Fibroblast of lung (primary cell): ENCODE measurements around the gene MED31. TPM values are rescaled to one million over a fixed set of nuclear protein-coding genes. Genes with fewer than 3 reads are reported as not detected.

Source experiments
- DNase-seq, 2 donors: peaks; one replicate each; pipeline versions ENCODE4 v3.0.0 to v3.0.0-alpha.2; 2010; ENCODE audit warnings: low read depth in 2 of 2
- H2AFZ ChIP-seq: 2 replicates; pipeline ENCODE4 v1.5.1; 2012; ENCODE audit warnings: low read length, control low read depth, inconsistent platforms
- H3K27ac ChIP-seq: 2 replicates; pipeline ENCODE4 v1.5.1; 2011; ENCODE audit warnings: low read length, control low read depth; ENCODE audit not compliant: insufficient read depth
- H3K27me3 ChIP-seq: 2 replicates; pipeline ENCODE4 v1.5.1; 2011; ENCODE audit warnings: mild to moderate bottlenecking, low read length; ENCODE audit not compliant: control insufficient read depth, insufficient read depth
- H3K36me3 ChIP-seq: 2 replicates; pipeline ENCODE4 v1.5.1; 2011; ENCODE audit warnings: low read length; ENCODE audit not compliant: control insufficient read depth, insufficient read depth
- H3K4me1 ChIP-seq: 2 replicates; pipeline ENCODE4 v1.5.1; 2011; ENCODE audit warnings: low read length; ENCODE audit not compliant: control insufficient read depth, insufficient read depth; ENCODE audit errors: extremely low read depth
- H3K4me2 ChIP-seq: 2 replicates; pipeline ENCODE4 v1.5.1; 2011; ENCODE audit warnings: low read length, control low read depth; ENCODE audit not compliant: insufficient read depth; ENCODE audit errors: extremely low read depth
- H3K4me3 ChIP-seq, 4 experiments: fragments of 200-600 bp in 1 of 4; sonication (generic) in 1 of 4; replicated peaks in 1 of 4; 2 replicates each; pipeline ENCODE4 v1.5.1; 2011 to 2016; ENCODE audit warnings: low read length in 4 of 4, low read depth in 3 of 4, mild to moderate bottlenecking in 3 of 4, control low read depth in 2 of 4, inconsistent platforms in 1 of 4, mixed read lengths in 1 of 4; ENCODE audit not compliant: insufficient read depth in 1 of 4; ENCODE audit errors: control extremely low read depth in 1 of 4
- H3K79me2 ChIP-seq: 2 replicates; pipeline ENCODE4 v1.5.1; 2012; ENCODE audit warnings: mild to moderate bottlenecking, low read length, inconsistent platforms; ENCODE audit not compliant: control insufficient read depth, insufficient read depth
- H3K9ac ChIP-seq: 2 replicates; pipeline ENCODE4 v1.5.1; 2011; ENCODE audit warnings: mild to moderate bottlenecking, low read length, control low read depth; ENCODE audit not compliant: insufficient read depth
- H3K9me3 ChIP-seq: 2 replicates; pipeline ENCODE4 v1.5.1; 2012; ENCODE audit warnings: low read depth, low read length; ENCODE audit not compliant: control insufficient read depth, insufficient read depth
- H4K20me1 ChIP-seq: 2 replicates; pipeline ENCODE4 v1.5.1; 2011; ENCODE audit warnings: low read length; ENCODE audit not compliant: control insufficient read depth, insufficient read depth; ENCODE audit errors: extremely low read depth
- EZH2 ChIP-seq: IDR thresholded peaks from 2 replicates; pipeline ENCODE4 v1.5.1; 2012; ENCODE audit warnings: low read length, control low read depth, mild to moderate bottlenecking; ENCODE audit errors: missing control alignments
- polyA plus RNA-seq, 2 donors: library from polyadenylated mRNA; depleted of rRNA in 1 of 2; stranded (reverse) in 1 of 2; unstranded in 1 of 2; fragments of >200 nt; gene quantifications; 2 replicates each; pipeline ENCODE4 v1.2.1, GENCODE V29; 2011 to 2012; ENCODE audit warnings: missing spikeins in 1 of 2
- total RNA-seq: library from RNA; depleted of rRNA; stranded (reverse); fragments of >200 nt; gene quantifications from 2 replicates; pipeline ENCODE4 v1.2.1, GENCODE V29; 2014
- TF ChIP-seq, protein P1 (sequence below), 2 donors: IDR thresholded peaks in 1 of 2; conservative IDR thresholded peaks in 1 of 2; 1 replicate in 1 of 2; 2 replicates in 1 of 2; pipeline ENCODE4 v1.5.1; 2011 to 2012; ENCODE audit warnings: low read length in 2 of 2, control low read depth in 1 of 2, inconsistent platforms in 1 of 2, low read depth in 1 of 2, mild to moderate bottlenecking in 1 of 2

MED31 gene
- total and polyA plus RNA-seq, 2 donors (not counting 1 experiment from before 2014, with no cell fraction given): 10.6 to 17.0 TPM

DNA sequence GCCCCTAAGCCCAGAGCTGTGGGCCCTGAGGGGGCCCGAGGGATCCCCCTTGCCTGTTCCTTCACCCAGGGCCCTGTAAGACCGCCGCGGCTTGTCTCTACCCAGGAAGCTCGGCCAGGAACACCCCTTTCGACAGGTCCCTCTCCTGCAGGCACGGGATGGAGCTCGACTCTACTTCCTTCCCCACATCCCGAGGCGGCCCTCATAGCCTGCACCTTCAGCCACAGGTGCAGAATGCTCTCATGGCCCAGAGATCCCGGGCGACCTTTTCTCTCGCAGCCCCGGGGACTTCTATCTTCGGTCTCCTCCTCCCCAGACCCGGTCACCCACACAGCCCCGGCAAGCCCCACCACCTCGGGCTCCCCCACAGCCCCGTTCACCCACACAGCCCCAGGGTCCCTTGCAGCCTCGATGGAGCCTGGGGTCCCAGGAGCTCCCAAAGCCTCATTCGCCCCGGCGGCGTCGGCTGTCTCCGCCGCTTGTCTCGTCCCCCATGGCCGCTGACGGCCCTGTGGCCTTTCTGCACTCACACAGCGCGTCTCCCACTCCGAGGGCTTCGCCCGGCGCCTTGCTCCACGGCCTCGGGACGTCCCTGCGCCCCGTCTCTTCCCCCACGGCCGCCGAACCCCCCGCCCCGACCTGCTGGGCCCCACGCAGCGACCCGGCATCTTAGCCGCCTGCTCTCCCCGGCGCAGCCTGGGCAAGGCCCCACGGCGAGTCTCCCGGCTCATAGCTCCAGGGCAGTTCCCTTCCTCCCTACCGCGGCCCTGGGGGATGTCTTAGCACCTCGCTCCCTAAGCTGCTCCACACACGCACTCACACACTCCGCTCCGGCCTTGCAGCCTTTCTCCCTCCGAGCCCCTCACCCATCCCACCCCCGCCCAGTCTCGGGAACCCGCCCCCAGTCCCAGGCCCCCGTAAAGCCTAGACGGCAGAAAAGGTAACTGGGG lies 11.5 kb downstream of the MED31 start:
- H3K4me1 ChIP-seq: peaks cover 9% of the 10 kb centered on the region
- TF ChIP-seq, protein P1, sequence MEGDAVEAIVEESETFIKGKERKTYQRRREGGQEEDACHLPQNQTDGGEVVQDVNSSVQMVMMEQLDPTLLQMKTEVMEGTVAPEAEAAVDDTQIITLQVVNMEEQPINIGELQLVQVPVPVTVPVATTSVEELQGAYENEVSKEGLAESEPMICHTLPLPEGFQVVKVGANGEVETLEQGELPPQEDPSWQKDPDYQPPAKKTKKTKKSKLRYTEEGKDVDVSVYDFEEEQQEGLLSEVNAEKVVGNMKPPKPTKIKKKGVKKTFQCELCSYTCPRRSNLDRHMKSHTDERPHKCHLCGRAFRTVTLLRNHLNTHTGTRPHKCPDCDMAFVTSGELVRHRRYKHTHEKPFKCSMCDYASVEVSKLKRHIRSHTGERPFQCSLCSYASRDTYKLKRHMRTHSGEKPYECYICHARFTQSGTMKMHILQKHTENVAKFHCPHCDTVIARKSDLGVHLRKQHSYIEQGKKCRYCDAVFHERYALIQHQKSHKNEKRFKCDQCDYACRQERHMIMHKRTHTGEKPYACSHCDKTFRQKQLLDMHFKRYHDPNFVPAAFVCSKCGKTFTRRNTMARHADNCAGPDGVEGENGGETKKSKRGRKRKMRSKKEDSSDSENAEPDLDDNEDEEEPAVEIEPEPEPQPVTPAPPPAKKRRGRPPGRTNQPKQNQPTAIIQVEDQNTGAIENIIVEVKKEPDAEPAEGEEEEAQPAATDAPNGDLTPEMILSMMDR (conservative IDR thresholded peaks at IDR 0.05 in 1 of 2, IDR thresholded peaks at IDR 0.05 in 1 of 2; ENCODE audit: low read depth in 1 of 2, low read length in 2 of 2): no peak
- TF ChIP-seq EZH2: no peak
- peaks cover 39% of the 10 kb centered on the region for H3K79me2 ChIP-seq
- peak; percentile 44 to 51 for DNase-seq
- no peaks in the 10 kb centered on the region for H3K27me3 ChIP-seq
- peaks cover 8% of the 10 kb centered on the region for H3K36me3 ChIP-seq
- H3K4me3 ChIP-seq: peak overlapping the region; percentile 58 to 97 (median 90)
- peak overlapping the region; percentile 96 for H3K4me2 ChIP-seq
- no peaks in the 10 kb centered on the region for H4K20me1 ChIP-seq
- peak overlapping the region; percentile 93 for H3K27ac ChIP-seq
- peak overlapping the region; percentile 94 for H3K9ac ChIP-seq
- H3K9me3 ChIP-seq: no peaks in the 10 kb centered on the region
- peak overlapping the region; percentile 99 for H2AFZ ChIP-seq

DNA sequence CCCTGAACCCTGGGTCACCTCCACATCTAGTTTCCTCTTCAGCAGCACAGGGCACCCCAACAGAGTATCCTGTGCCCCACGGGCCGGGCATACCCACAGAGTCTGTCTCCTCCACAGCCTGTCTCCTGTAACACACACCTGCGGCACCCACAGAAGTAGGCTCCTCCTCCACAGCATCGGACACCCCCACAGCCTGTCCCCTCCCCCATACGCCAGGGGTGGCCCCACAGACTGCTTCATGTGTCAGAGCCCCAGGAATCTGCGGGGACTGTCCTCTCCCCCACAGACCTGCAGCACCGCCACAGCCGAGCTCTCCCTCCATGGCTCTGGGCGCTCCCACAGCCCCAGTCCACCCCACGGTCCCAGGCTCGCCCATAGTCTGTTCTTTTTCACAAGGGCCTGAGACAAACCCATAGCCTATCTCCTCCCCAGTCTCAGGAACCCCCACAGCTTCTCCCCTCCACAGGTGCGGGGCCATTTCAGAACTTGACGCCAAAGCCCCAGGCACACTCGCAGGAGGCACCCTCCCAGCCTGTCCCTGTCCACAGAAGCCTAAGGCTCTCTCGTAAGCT lies 12.3 kb downstream of the MED31 start:
- Histone ChIP-seq H3K4me1 (peaks cover 9% of the 10 kb centered on the region), H3K9ac (peak overlapping the region; percentile 94), H3K4me3 (peak overlapping the region; percentile 58 to 97 (median 90)), H3K27me3 (no peaks in the 10 kb centered on the region), H3K36me3 (peaks cover 7% of the 10 kb centered on the region), H3K4me2 (peak overlapping the region; percentile 83), H3K27ac (peak overlapping the region; percentile 93), H2AFZ (no peak overlapping the region), H3K79me2 (peaks cover 36% of the 10 kb centered on the region), H3K9me3 (no peaks in the 10 kb centered on the region), H4K20me1 (no peaks in the 10 kb centered on the region)
- no peak for DNase-seq
- TF ChIP-seq, protein P1 (conservative IDR thresholded peaks at IDR 0.05 in 1 of 2, IDR thresholded peaks at IDR 0.05 in 1 of 2; ENCODE audit: low read depth in 1 of 2, low read length in 2 of 2): no peak
- TF ChIP-seq EZH2: no peak
